Daoy (cell line): ENCODE results near the gene SLC6A3. TPM values are rescaled to one million over a fixed set of nuclear protein-coding genes. Genes with fewer than 3 reads are reported as not detected.

ENCODE experiments used
- DNase-seq: peaks from one replicate; pipeline ENCODE4 v3.0.0-alpha.2; 2015; ENCODE audit warnings: low read depth
- total RNA-seq: library from RNA; depleted of rRNA; stranded (reverse); fragments of >200 nt; shearing (Covaris generic); gene quantifications from 2 replicates; pipeline ENCODE4 v1.2.3, GENCODE V29; 2014; rRNA removed

Gene SLC6A3
- not detected in 2 replicates for total RNA-seq

DNA sequence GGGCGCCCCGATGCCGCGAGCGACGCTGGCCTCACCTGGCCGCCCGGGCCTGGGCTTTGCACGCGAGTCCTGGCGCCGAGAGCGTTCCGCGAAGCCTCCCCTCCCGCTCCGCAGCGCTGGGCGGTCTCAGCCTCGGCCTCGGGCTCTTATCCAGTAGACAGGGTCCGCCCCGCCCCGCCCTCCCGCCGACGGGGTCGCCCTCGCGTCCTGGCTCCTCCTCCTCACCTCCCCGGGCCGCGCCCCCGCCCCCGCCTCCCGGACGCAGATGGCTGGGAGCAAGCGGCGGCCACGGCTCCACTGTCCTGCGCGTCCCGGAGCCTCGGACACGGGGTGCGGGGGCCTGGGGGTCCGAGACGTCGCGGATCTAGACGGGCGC is at the start of gene SLC6A3:
Gene SLC6A3, minus strand, starts transcription at position 128 of the 376 bp plus-strand sequence. CDS start 2,243 bp downstream, outside the sequence.
- peak; percentile 19 for DNase-seq

GRCh38 chr5:1493941-1494340 is 48.7 kb upstream of the SLC6A3 start:
- DNase-seq, result no peak

DNA sequence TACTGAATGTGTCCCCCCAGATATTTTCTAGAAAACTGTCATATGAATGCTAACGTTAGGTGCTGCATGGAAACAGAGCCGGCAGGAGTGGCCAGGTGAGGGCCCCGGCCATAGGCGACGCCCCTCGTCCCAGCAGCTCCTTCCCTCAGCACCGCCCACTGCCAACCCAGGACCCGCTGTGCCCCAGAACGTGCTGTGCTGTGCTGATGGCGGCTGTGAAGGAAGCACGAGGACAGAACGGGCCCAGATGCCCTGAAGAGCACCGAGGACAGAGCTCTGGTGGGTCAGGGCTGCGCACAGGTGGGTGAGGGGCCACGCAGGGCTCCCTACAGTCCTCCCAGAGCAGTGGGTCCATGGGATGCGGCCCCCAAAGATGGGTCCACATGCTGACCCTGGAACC is 48.2 kb upstream of the SLC6A3 start:
- no peak for DNase-seq

- no peak for DNase-seq
Measured at GRCh38 chr5:1492757-1493156, 47.5 kb upstream of the SLC6A3 start.

GRCh38 chr5:1490376-1490775 is 45.1 kb upstream of the SLC6A3 start:
- no peak for DNase-seq

DNA sequence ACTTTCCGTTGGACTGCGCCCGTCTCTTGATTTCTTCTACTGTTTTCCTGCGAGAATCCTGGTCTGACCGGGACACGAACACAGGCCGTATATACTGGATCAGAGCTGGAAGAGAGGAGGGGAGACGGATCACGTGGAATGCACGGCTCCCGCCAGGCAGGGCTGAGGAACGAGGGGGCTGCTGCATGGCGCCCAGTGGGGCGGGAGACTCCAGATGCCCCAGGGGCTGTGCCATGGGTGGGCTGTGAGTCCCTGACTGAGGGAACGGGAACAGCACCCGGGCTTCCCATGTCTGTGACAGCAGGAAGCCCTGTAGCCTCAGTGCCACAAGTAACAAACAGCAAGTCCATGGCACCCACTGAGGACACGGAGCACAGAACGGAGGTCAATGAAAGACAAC is 44.5 kb upstream of the SLC6A3 start:
- no peak for DNase-seq

DNA sequence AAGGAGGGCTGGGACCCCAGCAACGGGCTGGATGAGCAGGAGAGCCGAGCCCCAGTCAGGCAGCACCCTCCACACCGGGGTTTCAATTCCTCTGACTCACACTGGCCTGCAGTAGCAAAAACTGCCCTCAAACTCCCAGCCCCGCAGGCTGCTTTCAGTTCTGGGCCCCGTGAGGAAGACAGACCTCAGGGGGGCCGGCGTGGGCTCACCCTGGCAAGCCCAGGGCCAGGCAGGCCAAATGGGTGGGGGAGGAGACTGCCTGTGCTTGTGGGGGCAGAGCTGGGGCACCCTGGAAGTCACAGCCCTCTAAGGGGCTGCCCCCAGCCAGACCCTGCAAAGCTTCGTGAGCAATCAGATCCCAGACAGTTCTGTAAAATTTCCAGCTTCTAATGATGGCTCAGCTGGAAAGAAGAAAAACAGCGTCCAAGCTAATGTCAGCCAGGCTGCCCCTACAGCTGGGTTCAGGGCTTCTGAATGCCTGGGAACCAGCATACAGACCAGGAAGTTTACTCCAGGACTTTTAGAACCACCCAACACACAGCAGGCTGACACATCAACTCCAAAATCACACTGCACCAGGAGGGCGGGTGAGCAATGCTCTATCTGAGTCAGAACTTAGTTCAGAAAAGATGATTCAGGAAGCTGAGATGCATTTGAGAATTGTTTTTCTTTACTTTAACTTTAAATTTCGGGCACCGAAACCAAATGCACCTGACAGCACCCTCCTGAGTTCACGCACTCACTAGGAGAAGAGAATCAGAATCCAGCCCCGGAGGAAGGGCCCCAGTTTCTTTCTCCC is 43.8 kb upstream of the SLC6A3 start:
- DNase-seq, result peak; percentile 61

GRCh38 chr5:1487079-1487764 is 42.0 kb upstream of the SLC6A3 start:
- DNase-seq, result no peak

GRCh38 chr5:1486271-1486670 is 41.0 kb upstream of the SLC6A3 start:
- DNase-seq, result no peak

DNA sequence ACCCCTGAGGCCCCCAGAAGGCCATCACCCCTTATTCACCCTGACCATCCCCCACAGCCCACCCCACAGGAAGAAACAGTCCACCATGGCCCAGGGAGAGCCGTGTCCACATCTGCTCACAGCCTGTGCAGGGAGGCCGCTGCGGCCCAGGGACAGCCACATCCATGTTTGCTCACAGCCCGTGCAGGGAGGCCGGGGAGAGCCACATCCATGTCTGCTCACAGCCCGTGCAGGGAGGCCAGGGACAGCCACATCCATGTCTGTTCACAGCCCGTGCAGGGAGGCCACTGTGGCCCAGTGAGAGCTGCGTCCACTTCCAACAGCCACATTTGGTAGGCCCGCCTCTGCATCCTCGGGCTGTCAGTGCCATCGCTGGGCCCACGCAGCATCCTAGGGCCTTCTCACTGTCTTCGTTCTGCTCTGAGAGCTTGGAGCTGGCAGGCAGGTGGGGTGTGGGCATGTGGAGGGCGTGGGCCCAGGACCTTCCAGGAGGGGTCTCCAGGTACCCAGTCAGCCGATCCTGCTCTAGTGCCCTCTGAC is 40.4 kb upstream of the SLC6A3 start:
- no peak for DNase-seq

DNA sequence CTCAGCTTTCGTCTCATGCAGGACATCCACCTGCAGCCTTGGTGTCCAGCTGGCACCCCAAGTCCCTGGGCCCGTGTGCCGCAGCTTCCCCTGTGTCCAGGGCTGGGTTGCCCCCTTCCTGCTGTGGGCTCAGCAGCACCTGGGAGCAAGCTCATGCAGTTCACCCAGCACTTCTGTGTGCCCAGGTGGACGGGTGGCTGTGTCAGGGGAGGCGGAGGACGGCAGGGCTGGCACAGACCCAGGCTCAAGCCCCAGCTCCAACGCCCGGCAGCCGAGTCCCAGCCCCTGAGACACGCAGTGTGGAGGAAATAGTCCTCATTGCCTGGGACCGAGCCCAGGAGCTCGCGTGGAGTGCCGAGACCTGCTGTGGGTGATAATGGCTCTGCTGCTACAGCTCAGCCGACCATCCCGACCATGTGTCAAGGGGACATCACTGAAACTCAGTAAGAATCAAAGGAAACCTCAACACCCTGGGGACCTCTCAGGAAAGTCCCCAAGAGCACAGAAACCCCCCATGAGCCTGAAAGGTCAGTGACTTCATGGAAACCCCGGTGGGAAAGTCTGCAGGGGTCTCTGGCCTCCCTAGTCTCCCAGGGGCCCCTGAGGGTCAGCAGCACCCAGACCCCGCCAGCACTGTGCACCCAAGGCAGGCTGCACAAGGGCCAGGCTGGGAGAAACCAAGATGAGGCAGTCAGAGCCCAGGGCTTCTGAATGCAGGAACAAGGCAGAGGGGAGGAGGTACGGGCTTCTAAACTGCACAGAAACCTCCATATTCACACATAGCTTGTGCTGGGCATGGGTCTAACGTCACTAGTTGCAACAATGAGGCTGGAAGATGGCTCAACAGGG is 39.7 kb upstream of the SLC6A3 start:
- no peak for DNase-seq

DNA sequence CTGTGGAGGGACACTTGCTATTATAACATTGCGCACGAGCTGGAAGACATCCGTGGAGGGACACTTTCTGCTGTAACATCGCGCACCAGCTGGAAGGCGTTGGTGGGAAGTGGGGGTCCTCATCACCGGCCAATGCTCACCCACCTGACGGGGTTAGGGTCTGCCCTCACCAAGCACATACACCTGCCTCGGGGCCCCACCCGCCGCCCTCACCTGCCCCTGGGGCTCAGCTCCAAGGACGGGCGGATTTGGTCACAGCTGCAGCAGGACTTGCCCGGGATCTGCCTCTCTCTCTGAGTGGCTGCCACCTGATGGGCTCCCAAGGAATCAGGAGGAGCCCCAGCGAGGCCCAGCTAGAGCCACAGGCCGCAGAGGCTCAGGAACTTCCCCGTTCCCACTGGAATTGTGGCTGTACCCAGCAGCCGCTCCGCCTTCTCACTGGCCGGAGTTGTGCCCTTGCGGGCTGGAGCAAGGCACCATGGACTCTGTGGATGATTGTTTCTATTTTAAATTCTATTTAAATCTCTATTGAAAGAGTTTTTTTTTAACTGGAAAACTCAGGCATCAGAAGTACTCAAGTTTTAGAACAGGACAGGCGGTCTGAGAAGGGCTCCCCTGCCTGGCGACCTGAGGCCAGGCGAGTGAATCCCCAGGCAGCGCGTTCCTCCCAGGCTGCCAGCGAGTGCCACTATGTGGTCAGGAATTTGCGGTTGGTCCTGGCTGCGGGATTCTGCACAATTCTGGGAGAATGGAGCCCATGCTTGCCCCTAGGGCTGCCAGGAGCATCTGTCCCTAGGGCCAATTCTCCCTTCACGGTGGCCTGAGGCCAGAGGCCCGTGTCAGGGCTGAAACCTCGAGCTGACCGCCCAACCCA is 38.9 kb upstream of the SLC6A3 start:
- DNase-seq, result no peak

GRCh38 chr5:1483064-1483463 is 37.8 kb upstream of the SLC6A3 start:
- no peak for DNase-seq

DNA sequence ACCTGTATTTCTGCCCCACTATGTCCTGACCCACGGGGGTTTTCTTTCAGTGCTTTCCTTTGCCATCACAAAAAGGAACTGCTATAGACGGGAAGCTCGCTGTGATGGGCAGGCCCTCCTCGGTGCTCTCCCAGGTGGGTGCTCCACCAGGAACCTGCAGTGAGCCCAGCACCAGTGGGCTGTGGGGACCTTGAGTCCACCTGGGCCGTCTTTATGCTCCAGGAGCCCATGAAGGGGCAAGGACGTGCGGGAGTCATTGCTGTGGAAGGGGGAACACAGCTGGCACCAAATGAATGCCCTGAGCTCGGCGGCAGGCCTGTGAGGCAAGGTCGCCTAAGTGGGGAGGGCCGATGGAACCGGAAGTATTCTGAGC is 36.7 kb upstream of the SLC6A3 start:
- no peak for DNase-seq

GRCh38 chr5:1481266-1481958 is 36.2 kb upstream of the SLC6A3 start:
- no peak for DNase-seq

DNA sequence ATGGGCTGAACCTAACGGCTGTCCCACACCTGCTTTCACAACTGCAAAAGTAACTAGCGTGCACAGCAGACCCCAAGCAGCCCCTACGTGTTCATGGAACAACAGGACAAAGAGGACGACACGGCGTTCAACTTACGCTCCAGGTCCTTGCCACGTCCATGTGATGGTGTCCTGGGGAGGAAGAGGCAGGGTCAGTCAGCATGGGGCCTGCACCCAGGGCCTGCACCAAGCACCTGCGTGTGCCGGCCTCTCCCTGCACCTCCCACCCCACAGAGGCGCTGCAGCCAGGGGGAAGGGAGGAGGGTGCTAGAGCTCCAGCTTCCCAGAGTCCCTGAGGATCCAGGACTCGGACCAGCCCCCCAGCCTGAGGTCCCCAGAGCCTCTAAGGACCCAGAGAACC is 35.6 kb upstream of the SLC6A3 start:
- DNase-seq, result no peak

GRCh38 chr5:1480217-1480616 is 35.0 kb upstream of the SLC6A3 start:
- peak; percentile 20 for DNase-seq

DNA sequence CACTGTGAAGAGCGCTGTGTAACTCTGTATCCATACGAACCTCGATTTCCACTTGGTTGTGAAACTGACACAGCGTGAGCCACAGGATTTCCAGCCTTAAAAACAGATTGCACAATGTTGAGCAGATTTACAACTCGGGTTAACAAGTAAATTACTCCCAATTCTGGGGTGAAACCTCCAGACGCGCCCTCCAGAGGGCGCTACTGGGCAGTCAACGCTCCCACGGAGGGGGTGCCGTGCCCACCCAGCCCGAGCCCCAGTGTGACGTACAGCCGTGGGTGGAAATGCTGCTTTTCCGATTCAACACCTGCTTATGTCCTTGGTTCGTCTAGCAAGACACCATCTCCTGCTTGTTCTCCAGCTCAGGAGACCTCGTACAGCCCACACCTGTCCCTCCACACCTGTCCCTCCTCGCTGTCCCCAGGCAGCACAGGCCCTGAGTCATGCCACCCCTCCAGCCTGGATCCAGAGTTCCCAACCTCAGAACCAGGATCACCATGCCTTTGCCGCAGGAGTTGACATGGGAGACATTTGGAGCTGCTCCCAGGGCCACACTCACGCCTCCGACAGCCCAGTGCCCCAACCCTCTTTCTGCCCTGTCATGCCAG is 34.4 kb upstream of the SLC6A3 start:
- peak; percentile 18 for DNase-seq

- DNase-seq, result no peak
Measured at GRCh38 chr5:1479066-1479465, 33.8 kb upstream of the SLC6A3 start.
